MM.1S (cell line): ENCODE data around the gene UGT1A10.
"Not testable (repeated sequence)": the region's sequence is repeated elsewhere in the genome, so short reads cannot be mapped to it uniquely, and the experiment has no call there.

Experiments
- DNase-seq: peaks from one replicate; pipeline ENCODE4 v3.0.0-alpha.2; 2015
- H2AFZ ChIP-seq: fragments of 300-600 bp; sonication (generic); 2 replicates; pipeline ENCODE4 v1.6.0; 2016; ENCODE audit warnings: antibody characterized with exemption, low read length
- H3F3A ChIP-seq: fragments of 300-600 bp; sonication (generic); 2 replicates; pipeline ENCODE4 v1.6.1; 2016; ENCODE audit warnings: mild to moderate bottlenecking, antibody characterized with exemption, low read length, moderate library complexity, mixed read lengths; ENCODE audit not compliant: insufficient read depth
- H3K27ac ChIP-seq: fragments of 300-600 bp; sonication (generic); 2 replicates; pipeline ENCODE4 v1.5.1; 2016; ENCODE audit warnings: mild to moderate bottlenecking, low read length
- H3K27me3 ChIP-seq: fragments of 300-600 bp; sonication (generic); replicated peaks from 2 replicates; pipeline ENCODE4 v1.6.0; 2016; ENCODE audit warnings: low read length; ENCODE audit not compliant: insufficient read depth
- H3K36me3 ChIP-seq: fragments of 300-600 bp; sonication (generic); replicated peaks from 2 replicates; pipeline ENCODE4 v1.6.1; 2016; ENCODE audit warnings: mild to moderate bottlenecking, low read length, mixed read lengths; ENCODE audit not compliant: insufficient read depth
- H3K4me1 ChIP-seq: fragments of 300-600 bp; sonication (generic); 2 replicates; pipeline ENCODE4 v1.6.1; 2016; ENCODE audit warnings: low read length, mixed read lengths
- H3K4me2 ChIP-seq: fragments of 300-600 bp; sonication (generic); 2 replicates; pipeline ENCODE4 v1.6.0; 2016; ENCODE audit warnings: low read depth, low read length
- H3K4me3 ChIP-seq: fragments of 300-600 bp; sonication (generic); 2 replicates; pipeline ENCODE4 v1.5.1; 2016; ENCODE audit warnings: low read length, mixed read lengths
- H3K79me2 ChIP-seq: fragments of 300-600 bp; sonication (generic); 2 replicates; pipeline ENCODE4 v1.6.1; 2016; ENCODE audit warnings: mixed run types, low read length, mixed read lengths
- H3K9ac ChIP-seq: fragments of 300-600 bp; sonication (generic); 2 replicates; pipeline ENCODE4 v1.6.1; 2016; ENCODE audit warnings: low read length, mixed read lengths
- H3K9me2 ChIP-seq: fragments of 300-600 bp; sonication (generic); replicated peaks from 2 replicates; pipeline ENCODE4 v1.6.1; 2016; ENCODE audit warnings: mild to moderate bottlenecking, low read length, mixed read lengths; ENCODE audit not compliant: insufficient read depth
- H3K9me3 ChIP-seq: fragments of 300-600 bp; sonication (generic); replicated peaks from 2 replicates; pipeline ENCODE4 v1.6.1; 2016; ENCODE audit warnings: mild to moderate bottlenecking, low read length, mixed read lengths; ENCODE audit not compliant: insufficient read depth
- H4K20me1 ChIP-seq: fragments of 300-600 bp; sonication (generic); 2 replicates; pipeline ENCODE4 v1.6.1; 2016; ENCODE audit warnings: mild to moderate bottlenecking, low read length, moderate library complexity, mixed read lengths; ENCODE audit not compliant: insufficient read depth
- EZH2 ChIP-seq: fragments of 300-600 bp; sonication (generic); optimal IDR thresholded peaks from 2 replicates; pipeline ENCODE3; 2017; ENCODE audit warnings: low read depth, mild to moderate bottlenecking, antibody characterized with exemption, low read length, mixed read lengths
- EZH2phosphoT487 ChIP-seq: fragments of 300-600 bp; sonication (generic); IDR thresholded peaks from 2 replicates; pipeline ENCODE4 v1.6.1; 2018; ENCODE audit warnings: antibody characterized with exemption, low read length
- TF ChIP-seq, protein P1 (sequence below): fragments of 300-600 bp; sonication (generic); IDR thresholded peaks from 2 replicates; pipeline ENCODE4 v1.5.1; 2016; ENCODE audit warnings: antibody characterized with exemption, low read length, mixed read lengths

Gene UGT1A10

GRCh38 chr2:233636306-233636705 is at the start of gene UGT1A10:
UGT1A10 (plus strand) TSS chr2:233636448; CDS start chr2:233636523, 75 bp downstream.
- not testable (repeated sequence) for H3K4me3 ChIP-seq, DNase-seq, H3K4me2 ChIP-seq

DNA sequence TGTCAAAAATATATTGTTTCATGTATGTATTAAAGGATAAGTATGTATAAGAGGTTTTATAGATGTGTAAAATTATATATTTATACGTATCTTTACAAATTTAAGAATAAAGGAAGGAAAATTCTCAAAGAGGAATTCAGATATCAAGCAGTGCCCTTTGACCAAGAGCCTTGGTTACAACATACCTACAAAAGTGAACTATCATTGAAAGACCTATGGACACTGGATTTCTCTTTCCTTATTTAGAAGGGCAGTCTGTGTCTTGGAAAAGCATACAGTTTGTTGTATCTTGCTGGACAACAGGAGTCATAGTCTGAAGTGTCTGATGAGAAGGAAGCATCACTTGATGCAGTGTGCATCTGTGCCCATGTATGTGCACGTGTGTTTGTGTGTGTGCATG is 47.8 kb upstream of the UGT1A10 start:
- no peaks in the 10 kb centered on the region for H4K20me1 ChIP-seq
- DNase-seq: no peak
- no peak overlapping the region for H2AFZ ChIP-seq
- no peaks in the 10 kb centered on the region for H3K27me3 ChIP-seq
- H3K4me2 ChIP-seq: no peak overlapping the region
- no peaks in the 10 kb centered on the region for H3K4me1 ChIP-seq
- H3K4me3 ChIP-seq: no peak overlapping the region
- H3K9ac ChIP-seq: no peak overlapping the region
- H3K79me2 ChIP-seq: no peaks in the 10 kb centered on the region
- H3K9me2 ChIP-seq: no peaks in the 10 kb centered on the region
- H3K36me3 ChIP-seq: no peaks in the 10 kb centered on the region
- H3F3A ChIP-seq: no peaks in the 10 kb centered on the region
- no peaks in the 10 kb centered on the region for H3K9me3 ChIP-seq
- no peak overlapping the region for H3K27ac ChIP-seq
- TF ChIP-seq EZH2phosphoT487 (no peak), EZH2 (no peak)
- TF ChIP-seq, protein P1, sequence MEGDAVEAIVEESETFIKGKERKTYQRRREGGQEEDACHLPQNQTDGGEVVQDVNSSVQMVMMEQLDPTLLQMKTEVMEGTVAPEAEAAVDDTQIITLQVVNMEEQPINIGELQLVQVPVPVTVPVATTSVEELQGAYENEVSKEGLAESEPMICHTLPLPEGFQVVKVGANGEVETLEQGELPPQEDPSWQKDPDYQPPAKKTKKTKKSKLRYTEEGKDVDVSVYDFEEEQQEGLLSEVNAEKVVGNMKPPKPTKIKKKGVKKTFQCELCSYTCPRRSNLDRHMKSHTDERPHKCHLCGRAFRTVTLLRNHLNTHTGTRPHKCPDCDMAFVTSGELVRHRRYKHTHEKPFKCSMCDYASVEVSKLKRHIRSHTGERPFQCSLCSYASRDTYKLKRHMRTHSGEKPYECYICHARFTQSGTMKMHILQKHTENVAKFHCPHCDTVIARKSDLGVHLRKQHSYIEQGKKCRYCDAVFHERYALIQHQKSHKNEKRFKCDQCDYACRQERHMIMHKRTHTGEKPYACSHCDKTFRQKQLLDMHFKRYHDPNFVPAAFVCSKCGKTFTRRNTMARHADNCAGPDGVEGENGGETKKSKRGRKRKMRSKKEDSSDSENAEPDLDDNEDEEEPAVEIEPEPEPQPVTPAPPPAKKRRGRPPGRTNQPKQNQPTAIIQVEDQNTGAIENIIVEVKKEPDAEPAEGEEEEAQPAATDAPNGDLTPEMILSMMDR: no peak

More at GRCh38 chr2:233636306-233636705, at the start of gene UGT1A10:
- H3K36me3 ChIP-seq, H3F3A ChIP-seq, H3K79me2 ChIP-seq, H3K9me2 ChIP-seq, H3K4me1 ChIP-seq, H3K9me3 ChIP-seq, H3K27me3 ChIP-seq, H3K9ac ChIP-seq, H3K27ac ChIP-seq, H2AFZ ChIP-seq, H4K20me1 ChIP-seq: not testable (repeated sequence)

- H3K4me2 ChIP-seq, H3K27me3 ChIP-seq, H3K36me3 ChIP-seq, H3F3A ChIP-seq, H2AFZ ChIP-seq, H3K9me2 ChIP-seq, H3K4me1 ChIP-seq, DNase-seq, H3K79me2 ChIP-seq, H3K9me3 ChIP-seq, H3K9ac ChIP-seq, H3K27ac ChIP-seq, H3K4me3 ChIP-seq, H4K20me1 ChIP-seq: not testable (repeated sequence)
Measured at GRCh38 chr2:233592706-233593105, 43.5 kb upstream of the UGT1A10 start.

DNA sequence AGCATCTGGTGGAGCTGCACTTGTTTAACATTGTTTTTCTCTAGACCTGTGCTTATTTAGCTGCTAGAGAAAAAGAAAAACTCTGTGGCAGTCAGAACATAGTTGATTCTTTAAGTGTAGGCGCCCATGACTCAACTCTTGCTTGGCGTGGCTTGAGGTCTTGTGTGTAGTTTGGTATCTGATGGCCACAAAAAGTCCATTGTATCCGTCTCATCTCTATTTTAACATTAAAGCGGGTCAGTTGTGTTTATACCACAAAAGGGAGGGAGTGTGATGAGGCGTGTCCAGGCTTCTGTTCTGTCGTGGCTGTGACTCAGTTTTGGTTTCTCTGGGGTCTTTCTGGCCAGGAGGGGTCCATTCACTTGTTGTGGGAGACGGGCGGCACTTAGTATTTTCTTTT is 43.0 kb upstream of the UGT1A10 start:
- no peak for DNase-seq

More for the DNA sequence above, 43.0 kb upstream of the UGT1A10 start:
- no peaks in the 10 kb centered on the region for H4K20me1 ChIP-seq
- no peaks in the 10 kb centered on the region for H3K27me3 ChIP-seq
- no peaks in the 10 kb centered on the region for H3K36me3 ChIP-seq
- no peak overlapping the region for H2AFZ ChIP-seq
- no peak overlapping the region for H3K4me2 ChIP-seq
- no peak overlapping the region for H3K4me3 ChIP-seq
- no peaks in the 10 kb centered on the region for H3K9me2 ChIP-seq
- no peak overlapping the region for H3K27ac ChIP-seq
- H3F3A ChIP-seq: no peaks in the 10 kb centered on the region
- H3K9me3 ChIP-seq: no peaks in the 10 kb centered on the region
- no peak for TF ChIP-seq EZH2
- TF ChIP-seq, protein P1: no peak
- H3K79me2 ChIP-seq: no peaks in the 10 kb centered on the region
- no peaks in the 10 kb centered on the region for H3K4me1 ChIP-seq
- no peak overlapping the region for H3K9ac ChIP-seq
